ENCODE measurements around the gene TMEM223. TPM values are rescaled to one million over a fixed set of nuclear protein-coding genes. Genes with fewer than 3 reads are reported as not detected.

The TMEM223 gene
- total RNA-seq, 2 experiments from 2014 or later = 6.2 to 8.7 TPM

DNA sequence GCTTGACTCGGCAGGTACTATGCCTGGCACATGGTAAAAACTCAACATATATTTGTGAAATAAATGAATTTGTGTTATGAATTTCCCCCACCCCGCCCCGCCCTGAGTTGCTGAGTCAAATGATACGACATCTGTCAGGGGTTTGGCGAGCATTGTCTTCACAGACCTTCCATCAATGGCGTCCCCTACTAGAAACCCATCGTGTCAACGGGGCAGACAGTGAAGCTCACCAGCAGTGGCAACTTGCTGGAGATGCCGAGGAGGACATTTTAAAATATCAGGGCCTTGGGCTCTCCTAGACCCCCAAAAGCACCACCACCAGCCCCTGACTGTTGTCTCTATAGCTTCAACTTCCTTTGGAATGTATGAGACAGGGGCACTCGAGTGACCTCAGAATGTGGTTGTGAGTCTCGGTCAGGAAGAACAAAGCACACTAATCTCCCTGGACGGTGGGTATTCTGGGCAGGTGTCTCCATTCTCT lies 14.2 kb upstream of the TMEM223 start:
- H3K27me3 Mint-ChIP-seq = no peaks in the 10 kb centered on the region
- Histone ChIP-seq H3K4me3 (ENCODE audit: low read length) (peak overlapping the region; percentile 70), H3K9me3 (ENCODE audit: control insufficient read depth in 1 of 2, insufficient read depth in 1 of 2, low read length in 2 of 2) (no peaks in the 10 kb centered on the region), H3K27me3 (ENCODE audit: control insufficient read depth in 1 of 2, insufficient read depth in 2 of 2, low read length in 2 of 2) (no peaks in the 10 kb centered on the region), H3K36me3 (ENCODE audit: insufficient read depth, low read length) (peaks cover 30% of the 10 kb centered on the region), H3K27ac (ENCODE audit: low read depth in 1 of 2, low read length in 2 of 2) (peak overlapping the region; percentile 60 to 83), H3K4me1 (ENCODE audit: insufficient read depth, low read length) (peaks cover 36% of the 10 kb centered on the region)
- intact Hi-C loops (cut with DNase I, micrococcal nuclease) = loop anchor here (1.0 to 2.0 kb wide), 5 partner anchors 14 to 77 kb away; partner anchors contain the start of genes WDR74 (in 2 of the 2), STX5 (in 1 of the 2), TEX54 (in 1 of the 2) and TMEM179B (in 1 of the 2)
- H3K4me3 Mint-ChIP-seq = peak overlapping the region; percentile 98
- H3K36me3 Mint-ChIP-seq (ENCODE audit: low read depth) = peaks cover 47% of the 10 kb centered on the region
- H3K27ac Mint-ChIP-seq = peak overlapping the region; percentile 97
- no peak for TF ChIP-seq CTCF (IDR thresholded peaks at IDR 0.05)
- H3K4me1 Mint-ChIP-seq (ENCODE audit: low read depth) = peaks cover 41% of the 10 kb centered on the region
- ATAC-seq (ENCODE audit: poor library complexity) (peak; percentile 19), DNase-seq (peak in 6 of 14 experiments; percentile 7 to 66 (median 22))
- no peaks in the 10 kb centered on the region for H3K9me3 Mint-ChIP-seq
- CTCF ChIA-PET = interaction anchor here (0.6 to 3.9 kb wide), 7 partner anchors 15 to 381 kb away, joined by 3 to 32 read pairs (median 5); partner anchors contain the start of genes SLC3A2 and TMEM179B
- POLR2A ChIA-PET = interaction anchor here (0.6 to 6.5 kb wide), 22 partner anchors 10 to 838 kb away, joined by 3 to 96 read pairs (median 4); partner anchors contain the start of genes C11orf98, CSKMT, HNRNPUL2 and POLR2G

DNA sequence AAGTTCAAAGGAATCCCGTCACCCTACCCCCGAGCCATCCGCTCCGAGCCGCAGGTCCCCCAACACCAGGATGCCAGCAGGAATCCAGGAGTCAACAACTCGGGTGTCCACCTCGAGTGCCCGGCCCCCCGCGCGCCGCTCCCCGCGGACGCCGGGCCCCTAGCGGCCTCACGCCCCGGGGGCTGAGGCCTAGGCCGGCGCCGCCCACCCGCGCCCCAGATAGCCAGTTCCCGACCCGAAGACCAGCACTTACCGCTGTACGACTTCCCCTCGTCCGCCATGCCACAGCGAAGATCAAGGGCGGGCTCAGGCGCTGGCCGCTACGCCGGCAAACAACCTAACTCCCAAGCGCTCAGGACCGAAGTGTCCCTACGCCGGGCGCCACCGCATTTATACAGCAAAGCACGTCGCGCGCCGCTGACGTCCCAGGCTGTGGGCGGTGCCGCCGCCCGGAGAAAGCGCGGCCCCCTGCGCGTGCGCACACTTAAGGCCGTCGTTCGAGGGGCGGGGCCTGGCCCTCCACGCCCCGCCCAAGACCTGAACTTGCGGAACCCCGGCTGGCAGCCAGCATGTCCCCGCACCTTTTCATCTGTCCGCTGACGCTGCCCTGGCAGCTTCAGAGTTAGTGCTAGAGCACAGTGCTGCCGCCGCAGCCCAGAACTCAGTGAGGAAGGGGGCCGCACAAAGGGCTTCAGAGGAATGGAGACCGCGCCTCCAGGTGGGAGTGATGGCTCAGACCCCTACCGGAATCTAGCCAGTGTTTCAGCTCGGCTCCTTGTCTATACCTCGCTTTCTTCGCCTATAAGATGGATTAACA lies 13.5 kb upstream of the TMEM223 start, which contains the start of gene NXF1:
Gene NXF1 (minus strand): TSS at position 365 of the 817 bp plus-strand sequence. CDS start 84 bp downstream, at position 281.
- peak; percentile 82 for ATAC-seq (ENCODE audit: poor library complexity)
- Histone ChIP-seq H3K9me3 (ENCODE audit: control insufficient read depth in 1 of 2, insufficient read depth in 1 of 2, low read length in 2 of 2) (no peaks in the 10 kb centered on the region), H3K4me3 (ENCODE audit: low read length) (peak within 1 kb of the TSS; percentile 70), H3K36me3 (ENCODE audit: insufficient read depth, low read length) (peaks cover 38% of the 10 kb centered on the region), H3K27me3 (ENCODE audit: control insufficient read depth in 1 of 2, insufficient read depth in 2 of 2, low read length in 2 of 2) (no peaks in the 10 kb centered on the region), H3K4me1 (ENCODE audit: insufficient read depth, low read length) (peaks cover 36% of the 10 kb centered on the region), H3K27ac (ENCODE audit: low read depth in 1 of 2, low read length in 2 of 2) (peak within 1 kb of the TSS; percentile 60 to 83)
- peak within 1 kb of the TSS; percentile 97 for H3K27ac Mint-ChIP-seq
- H3K36me3 Mint-ChIP-seq (ENCODE audit: low read depth) = peaks cover 52% of the 10 kb centered on the region
- peaks cover 41% of the 10 kb centered on the region for H3K4me1 Mint-ChIP-seq (ENCODE audit: low read depth)
- DNase-seq = peak; percentile 88 to 98 (median 96)
- POLR2A ChIA-PET = interaction anchor here (0.7 to 6.5 kb wide), 21 partner anchors 9 to 837 kb away, joined by 3 to 96 read pairs (median 5); partner anchors contain the start of genes C11orf98, CSKMT, HNRNPUL2 and POLR2G
- H3K9me3 Mint-ChIP-seq = no peaks in the 10 kb centered on the region
- peak within 1 kb of the TSS; percentile 98 for H3K4me3 Mint-ChIP-seq
- intact Hi-C loops (cut with DNase I, micrococcal nuclease) = loop anchor here (1.0 to 2.0 kb wide), 5 partner anchors 13 to 76 kb away; partner anchors contain the start of genes WDR74 (in 2 of the 2), STX5 (in 1 of the 2), TEX54 (in 1 of the 2) and TMEM179B (in 1 of the 2)
- CTCF ChIA-PET = interaction anchor here (0.6 to 3.9 kb wide), 7 partner anchors 14 to 381 kb away, joined by 3 to 32 read pairs (median 4); partner anchors contain the start of genes SLC3A2 and TMEM179B
- H3K27me3 Mint-ChIP-seq = no peaks in the 10 kb centered on the region
- TF ChIP-seq CTCF (IDR thresholded peaks at IDR 0.05) = no peak
